K562 (cell line): Measurements from ENCODE around the gene CARS2. TPM values are rescaled to one million over a fixed set of nuclear protein-coding genes. Genes with fewer than 3 reads are reported as not detected.

Experiments used
- BDP1 ChIP-seq: IDR thresholded peaks from 3 replicates; pipeline ENCODE4 v1.6.1; 2011; ENCODE audit not compliant: insufficient read length, insufficient read depth
- CAMTA2 ChIP-seq: fragments of 250-450 bp; sonication (Bioruptor Pico); conservative IDR thresholded peaks from 2 replicates; pipeline ENCODE4 v1.5.1; 2022
- ELF4 ChIP-seq: fragments of 450-650 bp; formaldehyde crosslinking; IDR thresholded peaks from 2 replicates; pipeline ENCODE4 v1.4.0; 2022; ENCODE audit warnings: missing genetic modification characterization
- GABPA ChIP-seq: fragments of 200-800 bp; sonication (Bioruptor generic); conservative IDR thresholded peaks from 2 replicates; pipeline ENCODE4 v1.6.1; 2016; ENCODE audit warnings: low read depth, missing genetic modification characterization, missing compliant biosample characterization
- GATAD2A ChIP-seq: fragments of 450-650 bp; IDR thresholded peaks from 2 replicates; pipeline ENCODE4 v1.6.1; 2017
- NCOR1 ChIP-seq: fragments of 450-650 bp; IDR thresholded peaks from 2 replicates; pipeline ENCODE4 v1.6.1; 2016; ENCODE audit warnings: mild to moderate bottlenecking, moderate library complexity
- NFE2 ChIP-seq: IDR thresholded peaks from 2 replicates; pipeline ENCODE4 v1.6.1; 2014; ENCODE audit warnings: antibody characterized with exemption, low read depth
- THRAP3 ChIP-seq: fragments of 450-650 bp; IDR thresholded peaks from 2 replicates; pipeline ENCODE4 v1.6.1; 2016; ENCODE audit warnings: mild to moderate bottlenecking, inconsistent platforms, borderline replicate concordance
- ZNF75A ChIP-seq: fragments of 450-650 bp; formaldehyde crosslinking; IDR thresholded peaks from 2 replicates; pipeline ENCODE4 v1.4.0; 2020; ENCODE audit warnings: mild to moderate bottlenecking
- polyA plus RNA-seq, 8 experiments: library from polyadenylated mRNA; depleted of rRNA in 4 of 8; stranded (reverse) in 5 of 8; unstranded in 3 of 8; fragments of >200 nt; fragmentation: Nextera tagmentation in 2 of 8; fragmentation: Illumina TruSeq in 1 of 8; extraction: Ambion mirVana in 2 of 8; extraction: Trizol in 1 of 8; gene quantifications; 2 replicates each; pipeline versions ENCODE4 v1.2.1 to v1.2.3, GENCODE V29; 2011 to 2014; ENCODE audit warnings: inconsistent platforms in 1 of 8, missing spikeins in 1 of 8
- total RNA-seq, 7 experiments: library from RNA; depleted of rRNA in 6 of 7; stranded (reverse); fragments of >200 nt in 6 of 7; fragmentation: Illumina TruSeq in 2 of 7; extraction: Trizol in 2 of 7; gene quantifications; 2 replicates each; pipeline versions ENCODE4 v1.2.1 to v1.2.3, GENCODE V29; 2011 to 2021; ENCODE audit warnings: low replicate concordance in 1 of 7
- TF ChIP-seq, protein P1 (sequence below): sonication (generic); formaldehyde crosslinking; IDR thresholded peaks from 2 replicates; pipeline ENCODE4 v1.8.1; 2023; ENCODE audit warnings: mild to moderate bottlenecking, missing genetic modification reagents
- TF ChIP-seq, protein P2 (sequence below): fragments of 450-650 bp; formaldehyde crosslinking; IDR thresholded peaks from 2 replicates; pipeline ENCODE4 v1.4.0; 2020; ENCODE audit warnings: mild to moderate bottlenecking, moderate library complexity
- TF ChIP-seq, protein P3 (sequence below): fragments of 450-650 bp; IDR thresholded peaks from 2 replicates; pipeline ENCODE4 v1.6.1; 2016; ENCODE audit warnings: antibody characterized with exemption
- TF ChIP-seq, protein P4 (sequence below): sonication (generic); formaldehyde crosslinking; IDR thresholded peaks from 2 replicates; pipeline ENCODE4 v1.4.0; 2020; ENCODE audit warnings: mild to moderate bottlenecking, missing genetic modification reagents
- TF ChIP-seq, protein P5 (sequence below), 2 experiments: fragments of 450-650 bp in 1 of 2; IDR thresholded peaks; 2 replicates each; pipeline ENCODE4 v1.6.1; 2011 to 2017; ENCODE audit warnings: low read depth in 2 of 2, antibody characterized with exemption in 1 of 2, borderline replicate concordance in 1 of 2, low read length in 1 of 2, mild to moderate bottlenecking in 1 of 2, mixed read lengths in 1 of 2; ENCODE audit not compliant: control insufficient read depth in 1 of 2

Gene CARS2
- total and polyA plus RNA-seq, 9 of the 15 experiments (the other 6 are each of a cell fraction or from before 2014, with no cell fraction given) = 1.7 to 37.4 (median 30.5) TPM

DNA sequence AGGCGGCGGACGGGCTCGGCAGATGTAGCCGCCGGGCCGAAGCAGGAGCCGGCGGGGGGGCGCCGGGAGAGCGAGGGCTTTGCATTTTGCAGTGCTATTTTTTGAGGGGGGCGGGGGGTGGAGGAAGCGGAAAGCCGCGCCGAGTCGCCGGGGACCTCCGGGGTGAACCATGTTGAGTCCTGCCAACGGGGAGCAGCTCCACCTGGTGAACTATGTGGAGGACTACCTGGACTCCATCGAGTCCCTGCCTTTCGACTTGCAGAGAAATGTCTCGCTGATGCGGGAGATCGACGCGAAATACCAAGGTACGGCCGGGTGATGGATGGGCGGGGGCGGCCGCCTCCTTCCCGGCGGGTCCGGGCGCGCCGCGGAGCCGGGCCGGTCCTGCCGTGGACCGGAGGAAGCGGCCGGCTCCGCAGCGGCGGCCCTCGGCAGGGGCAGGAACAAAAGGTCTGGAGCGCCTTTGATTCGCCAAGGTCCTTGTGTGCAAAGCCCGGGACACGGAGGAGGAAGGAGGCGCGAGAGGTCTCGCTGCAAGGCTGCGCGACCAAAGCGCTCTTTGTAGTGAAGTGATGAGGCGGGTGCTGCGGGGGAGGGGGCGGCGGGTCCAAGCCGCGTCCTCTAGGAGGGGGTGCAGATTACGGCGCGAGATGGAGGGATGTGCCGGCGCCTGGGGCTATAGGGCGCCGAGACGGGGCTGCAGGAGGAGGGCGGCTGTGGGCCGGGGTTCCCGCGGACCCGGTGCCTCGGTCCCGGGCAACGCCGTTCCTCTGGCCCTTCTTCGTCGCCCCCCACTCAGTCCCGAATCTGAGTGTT is 8.3 kb upstream of the CARS2 start (continued):
- TF ChIP-seq, protein P1, sequence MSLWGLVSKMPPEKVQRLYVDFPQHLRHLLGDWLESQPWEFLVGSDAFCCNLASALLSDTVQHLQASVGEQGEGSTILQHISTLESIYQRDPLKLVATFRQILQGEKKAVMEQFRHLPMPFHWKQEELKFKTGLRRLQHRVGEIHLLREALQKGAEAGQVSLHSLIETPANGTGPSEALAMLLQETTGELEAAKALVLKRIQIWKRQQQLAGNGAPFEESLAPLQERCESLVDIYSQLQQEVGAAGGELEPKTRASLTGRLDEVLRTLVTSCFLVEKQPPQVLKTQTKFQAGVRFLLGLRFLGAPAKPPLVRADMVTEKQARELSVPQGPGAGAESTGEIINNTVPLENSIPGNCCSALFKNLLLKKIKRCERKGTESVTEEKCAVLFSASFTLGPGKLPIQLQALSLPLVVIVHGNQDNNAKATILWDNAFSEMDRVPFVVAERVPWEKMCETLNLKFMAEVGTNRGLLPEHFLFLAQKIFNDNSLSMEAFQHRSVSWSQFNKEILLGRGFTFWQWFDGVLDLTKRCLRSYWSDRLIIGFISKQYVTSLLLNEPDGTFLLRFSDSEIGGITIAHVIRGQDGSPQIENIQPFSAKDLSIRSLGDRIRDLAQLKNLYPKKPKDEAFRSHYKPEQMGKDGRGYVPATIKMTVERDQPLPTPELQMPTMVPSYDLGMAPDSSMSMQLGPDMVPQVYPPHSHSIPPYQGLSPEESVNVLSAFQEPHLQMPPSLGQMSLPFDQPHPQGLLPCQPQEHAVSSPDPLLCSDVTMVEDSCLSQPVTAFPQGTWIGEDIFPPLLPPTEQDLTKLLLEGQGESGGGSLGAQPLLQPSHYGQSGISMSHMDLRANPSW (CRISPR knock-in tag) = no peak
- TF ChIP-seq GATAD2A = no peak
- no peak for TF ChIP-seq NCOR1
- TF ChIP-seq NFE2 = no peak
- TF ChIP-seq, protein P2, sequence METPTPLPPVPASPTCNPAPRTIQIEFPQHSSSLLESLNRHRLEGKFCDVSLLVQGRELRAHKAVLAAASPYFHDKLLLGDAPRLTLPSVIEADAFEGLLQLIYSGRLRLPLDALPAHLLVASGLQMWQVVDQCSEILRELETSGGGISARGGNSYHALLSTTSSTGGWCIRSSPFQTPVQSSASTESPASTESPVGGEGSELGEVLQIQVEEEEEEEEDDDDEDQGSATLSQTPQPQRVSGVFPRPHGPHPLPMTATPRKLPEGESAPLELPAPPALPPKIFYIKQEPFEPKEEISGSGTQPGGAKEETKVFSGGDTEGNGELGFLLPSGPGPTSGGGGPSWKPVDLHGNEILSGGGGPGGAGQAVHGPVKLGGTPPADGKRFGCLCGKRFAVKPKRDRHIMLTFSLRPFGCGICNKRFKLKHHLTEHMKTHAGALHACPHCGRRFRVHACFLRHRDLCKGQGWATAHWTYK (CRISPR knock-in tag) = no peak
- no peak for TF ChIP-seq GABPA (tag)
- no peak for TF ChIP-seq ELF4 (CRISPR knock-in tag)
- TF ChIP-seq ZNF75A = no peak
- TF ChIP-seq, protein P3, sequence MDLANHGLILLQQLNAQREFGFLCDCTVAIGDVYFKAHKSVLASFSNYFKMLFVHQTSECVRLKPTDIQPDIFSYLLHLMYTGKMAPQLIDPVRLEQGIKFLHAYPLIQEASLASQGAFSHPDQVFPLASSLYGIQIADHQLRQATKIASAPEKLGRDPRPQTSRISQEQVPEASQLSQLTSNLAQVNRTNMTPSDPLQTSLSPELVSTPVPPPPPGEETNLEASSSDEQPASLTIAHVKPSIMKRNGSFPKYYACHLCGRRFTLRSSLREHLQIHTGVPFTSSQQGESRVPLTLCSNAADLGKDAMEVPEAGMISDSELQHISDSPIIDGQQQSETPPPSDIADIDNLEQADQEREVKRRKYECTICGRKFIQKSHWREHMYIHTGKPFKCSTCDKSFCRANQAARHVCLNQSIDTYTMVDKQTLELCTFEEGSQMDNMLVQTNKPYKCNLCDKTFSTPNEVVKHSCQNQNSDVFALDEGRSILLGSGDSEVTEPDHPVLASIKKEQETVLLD = no peak
- TF ChIP-seq, protein P4, sequence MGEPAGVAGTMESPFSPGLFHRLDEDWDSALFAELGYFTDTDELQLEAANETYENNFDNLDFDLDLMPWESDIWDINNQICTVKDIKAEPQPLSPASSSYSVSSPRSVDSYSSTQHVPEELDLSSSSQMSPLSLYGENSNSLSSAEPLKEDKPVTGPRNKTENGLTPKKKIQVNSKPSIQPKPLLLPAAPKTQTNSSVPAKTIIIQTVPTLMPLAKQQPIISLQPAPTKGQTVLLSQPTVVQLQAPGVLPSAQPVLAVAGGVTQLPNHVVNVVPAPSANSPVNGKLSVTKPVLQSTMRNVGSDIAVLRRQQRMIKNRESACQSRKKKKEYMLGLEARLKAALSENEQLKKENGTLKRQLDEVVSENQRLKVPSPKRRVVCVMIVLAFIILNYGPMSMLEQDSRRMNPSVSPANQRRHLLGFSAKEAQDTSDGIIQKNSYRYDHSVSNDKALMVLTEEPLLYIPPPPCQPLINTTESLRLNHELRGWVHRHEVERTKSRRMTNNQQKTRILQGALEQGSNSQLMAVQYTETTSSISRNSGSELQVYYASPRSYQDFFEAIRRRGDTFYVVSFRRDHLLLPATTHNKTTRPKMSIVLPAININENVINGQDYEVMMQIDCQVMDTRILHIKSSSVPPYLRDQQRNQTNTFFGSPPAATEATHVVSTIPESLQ = no peak
- TF ChIP-seq, protein P5, sequence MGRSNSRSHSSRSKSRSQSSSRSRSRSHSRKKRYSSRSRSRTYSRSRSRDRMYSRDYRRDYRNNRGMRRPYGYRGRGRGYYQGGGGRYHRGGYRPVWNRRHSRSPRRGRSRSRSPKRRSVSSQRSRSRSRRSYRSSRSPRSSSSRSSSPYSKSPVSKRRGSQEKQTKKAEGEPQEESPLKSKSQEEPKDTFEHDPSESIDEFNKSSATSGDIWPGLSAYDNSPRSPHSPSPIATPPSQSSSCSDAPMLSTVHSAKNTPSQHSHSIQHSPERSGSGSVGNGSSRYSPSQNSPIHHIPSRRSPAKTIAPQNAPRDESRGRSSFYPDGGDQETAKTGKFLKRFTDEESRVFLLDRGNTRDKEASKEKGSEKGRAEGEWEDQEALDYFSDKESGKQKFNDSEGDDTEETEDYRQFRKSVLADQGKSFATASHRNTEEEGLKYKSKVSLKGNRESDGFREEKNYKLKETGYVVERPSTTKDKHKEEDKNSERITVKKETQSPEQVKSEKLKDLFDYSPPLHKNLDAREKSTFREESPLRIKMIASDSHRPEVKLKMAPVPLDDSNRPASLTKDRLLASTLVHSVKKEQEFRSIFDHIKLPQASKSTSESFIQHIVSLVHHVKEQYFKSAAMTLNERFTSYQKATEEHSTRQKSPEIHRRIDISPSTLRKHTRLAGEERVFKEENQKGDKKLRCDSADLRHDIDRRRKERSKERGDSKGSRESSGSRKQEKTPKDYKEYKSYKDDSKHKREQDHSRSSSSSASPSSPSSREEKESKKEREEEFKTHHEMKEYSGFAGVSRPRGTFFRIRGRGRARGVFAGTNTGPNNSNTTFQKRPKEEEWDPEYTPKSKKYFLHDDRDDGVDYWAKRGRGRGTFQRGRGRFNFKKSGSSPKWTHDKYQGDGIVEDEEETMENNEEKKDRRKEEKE (IDR thresholded peaks at IDR 0.05; ENCODE audit: borderline replicate concordance in 1 of 2, control insufficient read depth in 1 of 2, low read depth in 2 of 2, low read length in 1 of 2) = no peak
- TF ChIP-seq BDP1 = no peak
- no peak for TF ChIP-seq THRAP3
- TF ChIP-seq CAMTA2 = no peak
